Measurements from ENCODE around the gene CDCP1. TPM values are rescaled to one million over a fixed set of nuclear protein-coding genes. Genes with fewer than 3 reads are reported as not detected.

CDCP1 gene
- total RNA-seq, 1 donor from 2014 or later = 0.25 TPM

DNA sequence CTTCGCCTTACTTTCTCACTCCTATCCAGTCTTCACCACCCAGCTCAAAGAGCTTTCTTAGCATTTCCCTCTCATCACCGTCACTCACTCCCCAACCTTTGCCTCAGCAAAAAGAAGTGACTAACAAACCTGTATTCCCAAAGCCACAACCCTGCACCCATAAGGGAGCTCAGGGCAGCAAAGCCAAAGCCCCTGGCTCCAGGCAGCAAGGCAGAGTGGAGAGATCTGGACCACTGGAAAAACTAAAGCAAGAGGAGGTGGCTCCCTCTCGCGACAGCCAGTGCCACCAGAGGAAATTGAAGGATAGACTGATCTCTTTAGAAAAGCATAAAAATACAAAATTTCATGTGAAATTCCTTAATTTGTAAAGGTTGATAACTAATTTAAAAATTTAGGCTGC, 25.1 kb upstream of the CDCP1 start:
- DNase-seq = no peak
- Histone ChIP-seq H3K9me3 (replicated peaks) (no peaks in the 10 kb centered on the region), H3K27ac (replicated peaks) (no peak overlapping the region), H3K4me3 (no peak overlapping the region), H3K4me1 (peaks cover 25% of the 10 kb centered on the region), H3K27me3 (ENCODE audit: low read depth) (no peaks in the 10 kb centered on the region), H3K36me3 (no peaks in the 10 kb centered on the region)
- no peak for TF ChIP-seq CTCF (IDR thresholded peaks at IDR 0.05; ENCODE audit: borderline replicate concordance)
- intact Hi-C loops (cut with micrococcal nuclease) = no loop called here

DNA sequence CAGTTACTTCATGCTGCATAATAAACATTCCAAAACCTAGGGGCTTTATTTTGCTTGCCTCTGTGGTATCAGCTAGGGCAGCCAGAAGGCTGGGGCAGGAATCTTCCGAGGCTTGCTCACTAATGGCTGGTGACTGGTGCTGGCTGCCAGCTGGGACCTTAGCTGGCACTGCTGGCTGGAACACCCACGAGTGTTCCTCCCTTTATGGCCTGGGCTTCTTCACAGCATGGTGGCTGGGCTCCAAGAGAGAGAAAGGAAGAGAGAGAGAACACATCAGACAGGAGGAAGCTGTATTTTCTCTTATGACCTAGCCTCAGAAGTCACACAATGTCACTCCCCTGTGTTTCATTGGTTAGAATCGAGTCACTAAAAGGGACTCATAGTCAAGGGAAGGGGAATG, 23.9 kb upstream of the CDCP1 start:
- no peaks in the 10 kb centered on the region for H3K9me3 ChIP-seq (replicated peaks)
- H3K27ac ChIP-seq (replicated peaks) = peak overlapping the region; percentile 71
- no peaks in the 10 kb centered on the region for H3K36me3 ChIP-seq
- DNase-seq = peak; percentile 64
- peaks cover 4% of the 10 kb centered on the region for H3K27me3 ChIP-seq (ENCODE audit: low read depth)
- intact Hi-C loops (cut with micrococcal nuclease) = no loop called here
- TF ChIP-seq CTCF (IDR thresholded peaks at IDR 0.05; ENCODE audit: borderline replicate concordance) = no peak
- no peak overlapping the region for H3K4me3 ChIP-seq
- H3K4me1 ChIP-seq = peaks cover 25% of the 10 kb centered on the region

DNA sequence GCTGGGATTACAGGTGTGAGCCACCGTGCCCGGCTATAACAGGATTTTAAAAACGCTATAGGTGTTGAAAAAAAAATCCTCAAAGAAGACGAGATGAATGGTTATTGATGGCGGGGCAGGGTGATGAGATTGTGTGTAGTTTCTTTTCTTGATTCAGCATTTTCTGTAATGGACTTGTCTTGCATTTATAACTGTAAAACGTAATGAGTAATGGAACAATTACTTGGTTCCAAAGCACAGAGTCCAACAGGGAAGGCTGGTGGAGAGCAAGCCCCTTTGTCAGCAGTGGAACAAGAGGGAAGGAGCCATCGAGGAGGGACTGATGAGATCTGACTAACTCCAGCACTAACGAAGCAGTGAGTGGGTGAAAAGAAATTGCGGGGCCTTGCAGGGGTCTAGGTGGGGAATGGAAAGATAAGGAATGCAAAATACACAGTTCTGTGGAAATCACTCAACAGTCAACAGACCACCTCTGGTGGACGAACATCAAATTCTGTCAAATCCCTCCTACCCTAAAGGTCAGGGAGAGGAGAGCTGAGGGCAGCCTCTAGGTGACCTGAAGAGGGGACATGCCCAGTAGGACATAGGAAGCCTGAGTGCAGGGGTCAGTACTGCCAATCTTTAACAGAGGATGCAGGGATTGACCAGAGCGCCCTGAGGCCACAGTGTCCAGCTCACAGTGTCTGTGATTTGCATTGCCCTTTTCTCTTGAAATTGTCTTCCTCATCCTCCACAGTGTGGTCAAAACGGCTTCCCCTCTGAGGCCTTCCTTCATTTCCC, 23.1 kb upstream of the CDCP1 start:
- no peaks in the 10 kb centered on the region for H3K36me3 ChIP-seq
- H3K4me1 ChIP-seq = peaks cover 25% of the 10 kb centered on the region
- no peak for TF ChIP-seq CTCF (IDR thresholded peaks at IDR 0.05; ENCODE audit: borderline replicate concordance)
- no peak overlapping the region for H3K4me3 ChIP-seq
- H3K27ac ChIP-seq (replicated peaks) = peak overlapping the region; percentile 71
- no peaks in the 10 kb centered on the region for H3K9me3 ChIP-seq (replicated peaks)
- intact Hi-C loops (cut with micrococcal nuclease) = no loop called here
- DNase-seq = no peak
- H3K27me3 ChIP-seq (ENCODE audit: low read depth) = peaks cover 8% of the 10 kb centered on the region

GRCh38 chr3:45168451-45168850, 22.3 kb upstream of the CDCP1 start:
- peaks cover 25% of the 10 kb centered on the region for H3K4me1 ChIP-seq
- no peak overlapping the region for H3K4me3 ChIP-seq
- H3K9me3 ChIP-seq (replicated peaks) = no peaks in the 10 kb centered on the region
- intact Hi-C loops (cut with micrococcal nuclease) = no loop called here
- H3K36me3 ChIP-seq = no peaks in the 10 kb centered on the region
- H3K27me3 ChIP-seq (ENCODE audit: low read depth) = peaks cover 8% of the 10 kb centered on the region
- no peak for TF ChIP-seq CTCF (IDR thresholded peaks at IDR 0.05; ENCODE audit: borderline replicate concordance)
- no peak for DNase-seq
- no peak overlapping the region for H3K27ac ChIP-seq (replicated peaks)

DNA sequence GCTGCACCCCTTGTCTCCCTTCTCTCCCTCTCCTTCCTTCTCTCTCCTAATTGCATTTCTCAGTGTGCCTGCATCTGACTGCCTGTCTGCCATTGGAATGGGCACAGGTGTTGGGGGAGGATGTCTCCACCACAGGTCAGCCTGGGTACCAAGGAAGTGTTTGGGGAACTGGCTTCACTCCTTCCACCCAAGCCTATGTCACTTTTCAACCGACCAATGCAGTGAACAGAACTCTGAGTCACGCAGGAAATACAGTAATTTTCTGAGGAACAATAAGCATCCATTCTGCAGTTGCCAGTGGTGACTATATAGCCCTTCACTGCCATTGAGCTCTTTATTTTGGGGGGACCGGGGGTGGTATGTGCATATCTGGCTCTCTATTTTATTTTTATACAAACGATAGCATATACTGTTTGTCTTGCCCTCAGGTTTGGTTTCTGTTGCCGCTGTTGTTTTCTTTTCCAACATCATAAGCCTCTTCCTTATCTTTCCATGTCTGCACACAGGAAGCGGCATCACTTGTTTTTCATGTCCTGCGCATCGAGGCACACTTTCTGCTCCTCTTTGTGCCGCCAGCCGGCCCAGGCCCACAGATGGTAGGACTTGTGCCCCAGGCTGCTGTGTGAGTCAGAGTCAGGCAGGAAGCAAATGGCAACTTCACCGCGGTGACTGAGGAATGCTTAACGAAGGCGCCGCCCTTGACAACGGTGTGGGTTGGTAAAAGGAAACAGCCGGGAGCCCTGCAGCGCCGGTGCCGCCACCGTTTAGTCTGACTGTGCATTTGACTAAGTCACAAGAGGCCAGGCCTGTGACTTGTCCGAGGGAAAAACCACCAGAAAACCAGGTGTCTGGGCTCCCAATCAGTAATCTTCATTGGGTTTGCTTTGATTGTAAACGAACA, 21.1 kb upstream of the CDCP1 start:
- intact Hi-C loops (cut with micrococcal nuclease) = no loop called here
- H3K4me3 ChIP-seq = no peak overlapping the region
- no peaks in the 10 kb centered on the region for H3K9me3 ChIP-seq (replicated peaks)
- H3K27ac ChIP-seq (replicated peaks) = peak overlapping the region; percentile 26
- TF ChIP-seq CTCF (IDR thresholded peaks at IDR 0.05; ENCODE audit: borderline replicate concordance) = no peak
- peaks cover 25% of the 10 kb centered on the region for H3K4me1 ChIP-seq
- no peaks in the 10 kb centered on the region for H3K36me3 ChIP-seq
- DNase-seq = peak; percentile 58
- peaks cover 8% of the 10 kb centered on the region for H3K27me3 ChIP-seq (ENCODE audit: low read depth)

All from left ventricle myocardium inferior (tissue), 1 donor.